IMR-90 (cell line): ENCODE data around the gene SEC61B. TPM values are rescaled to one million over a fixed set of nuclear protein-coding genes. Genes with fewer than 3 reads are reported as not detected.

Experiments
- ATAC-seq: fragments of 200-7000 bp; cut with Tn5 transposase; 2 replicates; pipeline ENCODE4 v1.9.1; 2020; ENCODE audit warnings: low read depth, mild to moderate bottlenecking, moderate library complexity
- BruUV-seq: library from RNA; stranded (reverse); fragments of 400-500 nt; replicated peaks from 2 replicates; lab custom pipeline; 2021; lab: Mats Ljungman, UMichigan
- CTCF ChIA-PET: fragments of 300-600 bp; formaldehyde crosslinking; extraction: SDS; loops from one replicate; lab custom pipeline; 2021; ENCODE audit warnings: antibody characterized with exemption; lab: Yijun Ruan, JAX
- POLR2A ChIA-PET: fragments of 300-600 bp; sonication (Branson Sonifier 250); formaldehyde crosslinking; loops from one replicate; lab custom pipeline; 2022; ENCODE audit warnings: antibody characterized with exemption; ENCODE audit not compliant: unreplicated experiment; lab: Charles Lee
- DNase-seq: peaks from one replicate; pipeline ENCODE4 v3.0.0; 2013
- H2AFZ ChIP-seq: replicated peaks from 2 replicates; pipeline ENCODE3; 2013; ENCODE audit warnings: low read length, mild to moderate bottlenecking; ENCODE audit not compliant: poor library complexity
- H2AK5ac ChIP-seq: 2 replicates; pipeline ENCODE4 v1.6.1; 2013; ENCODE audit warnings: low read depth, low read length, inconsistent platforms
- H2AK9ac ChIP-seq: replicated peaks from 2 replicates; pipeline ENCODE3; 2013; ENCODE audit warnings: mild to moderate bottlenecking, low read depth, low read length, moderate library complexity; ENCODE audit not compliant: poor library complexity
- H2BK120ac ChIP-seq: 2 replicates; pipeline ENCODE4 v1.6.1; 2013; ENCODE audit warnings: low read depth, low read length, inconsistent platforms
- H2BK15ac ChIP-seq: 3 replicates; pipeline ENCODE4 v1.6.1; 2013; ENCODE audit warnings: low read depth, low read length, inconsistent platforms
- H2BK20ac ChIP-seq: 2 replicates; pipeline ENCODE4 v1.6.1; 2013; ENCODE audit warnings: low read depth, mild to moderate bottlenecking, inconsistent platforms, low read length, moderate library complexity
- H2BK5ac ChIP-seq: 2 replicates; pipeline ENCODE4 v1.6.1; 2013; ENCODE audit warnings: mild to moderate bottlenecking, low read depth, low read length, inconsistent platforms; ENCODE audit not compliant: poor library complexity, severe bottlenecking
- H3K14ac ChIP-seq: replicated peaks from 2 replicates; pipeline ENCODE4 v1.6.1; 2013; ENCODE audit warnings: low read depth, low read length, inconsistent platforms
- H3K18ac ChIP-seq: 2 replicates; pipeline ENCODE4 v1.6.1; 2013; ENCODE audit warnings: low read depth, low read length, control low read depth
- H3K23ac ChIP-seq: 2 replicates; pipeline ENCODE4 v1.6.1; 2013; ENCODE audit warnings: low read depth, low read length, inconsistent platforms
- H3K27ac ChIP-seq: 2 replicates; pipeline ENCODE4 v1.5.1; 2013; ENCODE audit warnings: mild to moderate bottlenecking, control low read depth, low read length; ENCODE audit not compliant: insufficient read depth
- H3K27me3 ChIP-seq: 2 replicates; pipeline ENCODE4 v1.6.1; 2013; ENCODE audit warnings: low read length; ENCODE audit not compliant: control insufficient read depth, insufficient read depth
- H3K36me3 ChIP-seq: 2 replicates; pipeline ENCODE4 v1.6.1; 2013; ENCODE audit warnings: low read length, mixed read lengths; ENCODE audit not compliant: control insufficient read depth, insufficient read depth
- H3K4ac ChIP-seq: 2 replicates; pipeline ENCODE4 v1.6.1; 2013; ENCODE audit warnings: low read depth, low read length, inconsistent platforms
- H3K4me1 ChIP-seq: 2 replicates; pipeline ENCODE4 v1.6.1; 2013; ENCODE audit warnings: low read length, mixed read lengths; ENCODE audit not compliant: control insufficient read depth, insufficient read depth
- H3K4me2 ChIP-seq: 2 replicates; pipeline ENCODE4 v1.6.1; 2013; ENCODE audit warnings: low read depth, mild to moderate bottlenecking, control low read depth, low read length, moderate library complexity
- H3K4me3 ChIP-seq: 2 replicates; pipeline ENCODE4 v1.5.1; 2013; ENCODE audit warnings: low read depth, mild to moderate bottlenecking, control low read depth, low read length, moderate library complexity; ENCODE audit not compliant: insufficient read depth
- H3K56ac ChIP-seq: 2 replicates; pipeline ENCODE4 v1.6.1; 2013; ENCODE audit warnings: low read length, inconsistent platforms; ENCODE audit not compliant: insufficient read depth; ENCODE audit errors: extremely low read depth
- H3K79me1 ChIP-seq, 2 experiments: 2 replicates each; pipeline ENCODE4 v1.6.1; 2013; ENCODE audit warnings: low read length in 2 of 2, inconsistent platforms in 1 of 2, low read depth in 1 of 2
- H3K9ac ChIP-seq: 2 replicates; pipeline ENCODE4 v1.6.1; 2013; ENCODE audit warnings: low read depth, low read length, control low read depth
- H3K9me1 ChIP-seq: 2 replicates; pipeline ENCODE4 v1.6.1; 2013; ENCODE audit warnings: low read length, inconsistent platforms; ENCODE audit not compliant: insufficient read depth
- H3K9me3 ChIP-seq: 2 replicates; pipeline ENCODE4 v1.6.1; 2013; ENCODE audit warnings: low read length; ENCODE audit not compliant: control insufficient read depth, insufficient read depth
- H4K20me1 ChIP-seq: 2 replicates; pipeline ENCODE4 v1.6.1; 2013; ENCODE audit warnings: low read length, inconsistent platforms; ENCODE audit not compliant: insufficient read depth
- H4K5ac ChIP-seq: 2 replicates; pipeline ENCODE4 v1.6.1; 2013; ENCODE audit warnings: mild to moderate bottlenecking, low read depth, low read length, control low read depth
- H4K8ac ChIP-seq, 2 experiments: 2 replicates each; pipeline ENCODE4 v1.6.1; 2013; ENCODE audit warnings: low read depth in 2 of 2, low read length in 2 of 2, control low read depth in 1 of 2, inconsistent platforms in 1 of 2
- H4K91ac ChIP-seq: 2 replicates; pipeline ENCODE4 v1.6.1; 2013; ENCODE audit warnings: low read depth, low read length, inconsistent platforms; ENCODE audit not compliant: insufficient read depth
- BHLHE40 ChIP-seq: fragments of 150-350 bp; IDR thresholded peaks from 2 replicates; pipeline ENCODE4 v1.6.1; 2016; ENCODE audit warnings: mild to moderate bottlenecking, low read depth, low read length
- CHD1 ChIP-seq: IDR thresholded peaks from 2 replicates; pipeline ENCODE4 v1.6.1; 2012; ENCODE audit warnings: low read depth, low read length, improper control_type of control experiment
- FOS ChIP-seq: fragments of 150-350 bp; IDR thresholded peaks from 2 replicates; pipeline ENCODE4 v1.6.1; 2016; ENCODE audit warnings: low read depth, low read length
- MAFK ChIP-seq: IDR thresholded peaks from 2 replicates; pipeline ENCODE4 v1.6.1; 2012; ENCODE audit warnings: low read depth, low read length, improper control_type of control experiment
- POLR2A ChIP-seq: IDR thresholded peaks from 2 replicates; pipeline ENCODE4 v1.6.1; 2012; ENCODE audit warnings: mild to moderate bottlenecking, low read depth, low read length
- RAD21 ChIP-seq: IDR thresholded peaks from 2 replicates; pipeline ENCODE4 v1.6.1; 2012; ENCODE audit warnings: low read length, improper control_type of control experiment
- RCOR1 ChIP-seq: IDR thresholded peaks from 2 replicates; pipeline ENCODE4 v1.6.1; 2012; ENCODE audit warnings: mild to moderate bottlenecking, low read length, improper control_type of control experiment; ENCODE audit not compliant: insufficient replicate concordance
- RFX5 ChIP-seq: IDR thresholded peaks from 2 replicates; pipeline ENCODE4 v1.8.0; 2012; ENCODE audit warnings: low read depth, mild to moderate bottlenecking, low read length, moderate library complexity
- SMC3 ChIP-seq: fragments of 150-350 bp; IDR thresholded peaks from 2 replicates; pipeline ENCODE4 v1.6.1; 2016; ENCODE audit warnings: low read depth, mild to moderate bottlenecking, antibody characterized with exemption, low read length, moderate library complexity
- WGBS, 2 experiments: methylation state at CpG; one replicate each; pipeline versions ENCODE4 v1.1.5 to v1.1.7; 2013; ENCODE audit warnings: missing lambda C conversion rate in 2 of 2; ENCODE audit not compliant: insufficient read length in 1 of 2; ENCODE audit errors: extremely low coverage in 2 of 2; 5-methylcytosine and 5-hydroxymethylcytosine counted together
- dilution Hi-C: fragments of 300-500 bp; cut with HindIII; formaldehyde crosslinking; loops from one replicate; pipeline ENCODE4 v1.14.3; 2018; ENCODE audit warnings: low sequenced_read_pairs; ENCODE audit not compliant: unreplicated experiment
- in situ Hi-C: fragments of 300-500 bp; cut with MboI; formaldehyde crosslinking; loops from 3 replicates; pipeline ENCODE4 v1.14.3; 2019; ENCODE audit warnings: low sequenced_read_pairs, inconsistent platforms, mixed read lengths
- intact Hi-C: fragments of 100-400 bp; cut with micrococcal nuclease; formaldehyde crosslinking; loops from 2 replicates; pipeline ENCODE4 v1.10.0; 2022
- polyA plus RNA-seq, 3 experiments: library from polyadenylated mRNA; depleted of rRNA; stranded (reverse); fragments of >200 nt; gene quantifications; 2 replicates each; pipeline ENCODE4 v1.2.3, GENCODE V29; 2012; ENCODE audit warnings: low replicate concordance in 1 of 3
- total RNA-seq: library from RNA; depleted of rRNA; stranded (reverse); fragments of >200 nt; gene quantifications from 2 replicates; pipeline ENCODE4 v1.2.3, GENCODE V29; 2012
- TF ChIP-seq, protein P1 (sequence below): fragments of 150-350 bp; IDR thresholded peaks from 2 replicates; pipeline ENCODE4 v1.6.1; 2017; ENCODE audit warnings: mild to moderate bottlenecking, antibody characterized with exemption, low read length, low read depth

SEC61B gene
- total and polyA plus RNA-seq, 2 of the 4 experiments (the other 2 are of a cell fraction), result 180 to 281 TPM

DNA sequence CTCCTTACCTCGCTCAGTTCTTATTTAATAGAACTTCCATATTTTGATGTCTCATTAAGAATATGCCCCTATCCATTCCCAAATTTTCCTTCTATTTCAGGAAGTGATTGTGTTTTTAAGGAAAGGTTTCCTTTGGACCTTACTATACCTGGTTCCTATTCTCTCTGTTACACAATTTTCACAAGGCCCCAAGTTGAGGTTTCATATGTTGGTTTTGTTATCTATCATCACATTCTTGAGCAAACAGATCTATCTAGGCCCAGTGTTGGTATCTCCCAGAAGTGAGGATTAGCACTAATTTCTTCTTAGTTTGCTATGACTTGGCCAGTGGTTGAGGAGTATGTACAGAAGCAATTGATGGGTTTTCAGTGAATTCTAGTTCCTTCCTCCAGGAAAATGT lies 41.9 kb upstream of the SEC61B start:
- H3K4me3 ChIP-seq, result no peak overlapping the region
- H3K27ac ChIP-seq, result no peak overlapping the region
- in situ Hi-C loops (loop anchor here (10.0 to 25.0 kb wide), 4 partner anchors 625 to 1407 kb away; partner anchors contain the start of gene CAVIN4), dilution Hi-C loops (no loop called here), intact Hi-C loops (loop anchor here (5.0 to 10.0 kb wide), 4 partner anchors 85 to 1245 kb away; partner anchors contain the start of gene MSANTD3)
- ATAC-seq (no peak), DNase-seq (no peak)
- H2BK5ac ChIP-seq, result no peak overlapping the region
- no peak overlapping the region for H2AFZ ChIP-seq
- H4K8ac ChIP-seq, result no peak overlapping the region
- ChIA-PET CTCF (no interaction called here), POLR2A (no interaction called here)
- no peaks in the 10 kb centered on the region for H4K20me1 ChIP-seq
- no peak overlapping the region for H4K91ac ChIP-seq
- no peak overlapping the region for H2BK120ac ChIP-seq
- WGBS, 2 experiments, result no CpG with 5 or more reads among the region's 1 CpG
- no peak for TF ChIP-seq SMC3
- no peak for TF ChIP-seq POLR2A
- TF ChIP-seq RCOR1, result no peak
- no peak for TF ChIP-seq RAD21
- no peak for TF ChIP-seq FOS
- no peak for TF ChIP-seq CHD1
- no peak for TF ChIP-seq RFX5
- TF ChIP-seq MAFK, result no peak
- no peak for TF ChIP-seq BHLHE40
- TF ChIP-seq, protein P1, sequence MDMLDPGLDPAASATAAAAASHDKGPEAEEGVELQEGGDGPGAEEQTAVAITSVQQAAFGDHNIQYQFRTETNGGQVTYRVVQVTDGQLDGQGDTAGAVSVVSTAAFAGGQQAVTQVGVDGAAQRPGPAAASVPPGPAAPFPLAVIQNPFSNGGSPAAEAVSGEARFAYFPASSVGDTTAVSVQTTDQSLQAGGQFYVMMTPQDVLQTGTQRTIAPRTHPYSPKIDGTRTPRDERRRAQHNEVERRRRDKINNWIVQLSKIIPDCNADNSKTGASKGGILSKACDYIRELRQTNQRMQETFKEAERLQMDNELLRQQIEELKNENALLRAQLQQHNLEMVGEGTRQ, result no peak
- no peaks in the 10 kb centered on the region for H3K9me3 ChIP-seq
- H3K9me1 ChIP-seq, result peaks cover 6% of the 10 kb centered on the region; the same call in 1 of the 2 replicates
- H3K23ac ChIP-seq, result no peak overlapping the region
- H2BK15ac ChIP-seq, result no peak overlapping the region
- no peak overlapping the region for H2AK9ac ChIP-seq
- no peak overlapping the region for H3K9ac ChIP-seq
- no peak overlapping the region for H3K56ac ChIP-seq
- H3K18ac ChIP-seq, result no peak overlapping the region
- H2BK20ac ChIP-seq, result no peak overlapping the region
- no peaks in the 10 kb centered on the region for H3K27me3 ChIP-seq
- no peak overlapping the region for H3K4ac ChIP-seq
- no peak overlapping the region for H2AK5ac ChIP-seq
- no peaks in the 10 kb centered on the region for H3K79me1 ChIP-seq
- no peaks in the 10 kb centered on the region for H3K36me3 ChIP-seq
- no peak overlapping the region for H4K5ac ChIP-seq
- H3K4me2 ChIP-seq, result no peak overlapping the region
- H3K14ac ChIP-seq, result no peak overlapping the region
- peaks cover 8% of the 10 kb centered on the region for H3K4me1 ChIP-seq
- BruUV-seq, result no TSS peak
